ENCODE measurements around the gene CDH13.

GRCh38 chr16:83839561-83839960, 1212.8 kb downstream of the CDH13 start:
- TF ChIP-seq PKNOX1 (IDR thresholded peaks at IDR 0.05) (no peak), CTCF (IDR thresholded peaks at IDR 0.05 in 2 of 3, conservative IDR thresholded peaks at IDR 0.05 in 1 of 3; ENCODE audit: control insufficient read depth in 2 of 3, extremely low read depth in 1 of 3, insufficient read depth in 1 of 3, low read depth in 3 of 3, low read length in 3 of 3) (no peak), TBL1XR1 (IDR thresholded peaks at IDR 0.05; ENCODE audit: low read depth, low read length) (no peak), IKZF2 (IDR thresholded peaks at IDR 0.05) (no peak), MAX (IDR thresholded peaks at IDR 0.05; ENCODE audit: low read depth, low read length) (no peak)
